ENCODE measurements around the gene NMT2.

The NMT2 gene

DNA sequence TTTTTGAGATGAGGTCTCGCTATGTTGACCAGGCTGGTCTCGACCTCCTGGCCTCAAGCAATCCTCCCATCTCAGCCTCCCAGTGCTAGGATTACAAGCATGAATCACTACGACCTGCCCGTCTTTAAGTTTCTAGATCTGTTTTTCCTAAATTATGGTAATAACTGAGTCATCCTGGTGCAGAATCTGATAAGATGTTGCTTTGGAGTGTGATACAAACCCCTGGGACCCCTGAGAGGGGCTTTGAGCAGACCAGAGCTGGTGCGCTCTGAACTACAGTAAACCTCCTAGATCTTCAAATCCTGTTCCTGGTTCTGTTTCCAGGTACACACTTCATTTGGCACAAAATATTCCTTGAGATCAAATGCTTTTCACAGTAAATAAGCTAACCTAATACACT is 37.2 kb downstream of the NMT2 start:
- no peaks in the 10 kb centered on the region for H3K79me1 ChIP-seq (ENCODE audit: low read length)
- no peaks in the 10 kb centered on the region for H3K79me2 ChIP-seq (ENCODE audit: control insufficient read depth, insufficient read depth, low read length, poor library complexity)
- no peak overlapping the region for H3K27ac ChIP-seq (ENCODE audit: low read depth, low read length)
- DNase-seq: no peak
- H4K12ac ChIP-seq (ENCODE audit: low read depth, low read length): no peak overlapping the region
- H4K8ac ChIP-seq (ENCODE audit: low read depth, low read length): no peak overlapping the region
- H3K4ac ChIP-seq (ENCODE audit: low read depth, low read length): no peak overlapping the region
- no peak overlapping the region for H3K18ac ChIP-seq (ENCODE audit: low read length)
- no peak overlapping the region for H2BK5ac ChIP-seq (ENCODE audit: low read depth, low read length, poor library complexity)
- no peaks in the 10 kb centered on the region for H3K4me1 ChIP-seq (ENCODE audit: control insufficient read depth in 1 of 2, insufficient read depth in 2 of 2, low read length in 2 of 2)
- no peak overlapping the region for H2BK12ac ChIP-seq (ENCODE audit: low read length)
- no peaks in the 10 kb centered on the region for H3K9me3 ChIP-seq (ENCODE audit: insufficient read depth, low read depth, low read length)
- H3K36me3 ChIP-seq (ENCODE audit: control insufficient read depth in 1 of 2, insufficient read depth in 2 of 2, low read length in 2 of 2): peaks cover 4 to 6% of the 10 kb centered on the region in 2 experiments
- H4K91ac ChIP-seq (ENCODE audit: low read depth, low read length): no peak overlapping the region
- H2AK5ac ChIP-seq (ENCODE audit: low read length): no peak overlapping the region
- H3K4me3 ChIP-seq (ENCODE audit: low read depth, low read length): no peak overlapping the region
- no CpG with 5 or more reads among the region's 5 CpGs for WGBS (ENCODE audit: extremely low coverage, insufficient coverage, insufficient read length)
- H3K14ac ChIP-seq (ENCODE audit: low read length): no peak overlapping the region
- no peak overlapping the region for H2BK120ac ChIP-seq (ENCODE audit: insufficient read depth, low read length, poor library complexity)
- no peak overlapping the region for H2AFZ ChIP-seq (ENCODE audit: insufficient read depth, low read length, poor library complexity)
- no peak overlapping the region for H3K9ac ChIP-seq (ENCODE audit: low read length)
- H3K27me3 ChIP-seq (ENCODE audit: insufficient read depth, low read length): no peaks in the 10 kb centered on the region
- no peak overlapping the region for H3K4me2 ChIP-seq (ENCODE audit: low read length)
- no peak overlapping the region for H3K23ac ChIP-seq (ENCODE audit: low read length)

DNA sequence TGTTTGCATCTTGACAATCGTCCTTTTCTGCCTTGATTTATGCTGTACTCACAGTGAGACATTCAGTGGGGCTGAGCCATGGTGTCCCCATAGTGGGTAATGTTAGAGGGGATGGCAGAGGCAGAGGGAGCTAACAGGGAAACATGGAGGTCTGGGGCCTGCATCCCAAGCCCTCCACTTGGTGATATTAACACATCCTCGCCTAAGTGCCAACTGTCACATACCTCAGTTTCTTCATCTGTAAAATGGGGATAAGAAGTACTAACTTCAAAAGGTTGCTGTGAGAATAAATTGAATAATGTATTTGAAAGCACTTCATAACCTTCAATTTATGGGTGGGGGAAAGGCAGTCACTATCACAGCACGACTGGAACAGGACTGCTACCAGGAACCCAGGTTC is 43.6 kb downstream of the NMT2 start:
- Histone ChIP-seq H3K79me1 (ENCODE audit: low read length) (no peaks in the 10 kb centered on the region), H2AFZ (ENCODE audit: insufficient read depth, low read length, poor library complexity) (no peak overlapping the region), H3K14ac (ENCODE audit: low read length) (no peak overlapping the region), H2BK120ac (ENCODE audit: insufficient read depth, low read length, poor library complexity) (no peak overlapping the region), H3K4me3 (ENCODE audit: low read depth, low read length) (no peak overlapping the region), H3K4me1 (ENCODE audit: control insufficient read depth in 1 of 2, insufficient read depth in 2 of 2, low read length in 2 of 2) (no peaks in the 10 kb centered on the region), H2AK5ac (ENCODE audit: low read length) (no peak overlapping the region), H3K18ac (ENCODE audit: low read length) (no peak overlapping the region), H3K4ac (ENCODE audit: low read depth, low read length) (no peak overlapping the region), H4K12ac (ENCODE audit: low read depth, low read length) (no peak overlapping the region), H3K36me3 (ENCODE audit: control insufficient read depth in 1 of 2, insufficient read depth in 2 of 2, low read length in 2 of 2) (peaks cover 0 to 3% of the 10 kb centered on the region in 2 experiments), H3K27ac (ENCODE audit: low read depth, low read length) (no peak overlapping the region), H2BK12ac (ENCODE audit: low read length) (no peak overlapping the region), H3K27me3 (ENCODE audit: insufficient read depth, low read length) (no peaks in the 10 kb centered on the region), H3K79me2 (ENCODE audit: control insufficient read depth, insufficient read depth, low read length, poor library complexity) (no peaks in the 10 kb centered on the region), H3K23ac (ENCODE audit: low read length) (no peak overlapping the region), H2BK5ac (ENCODE audit: low read depth, low read length, poor library complexity) (no peak overlapping the region), H3K9me3 (ENCODE audit: insufficient read depth, low read depth, low read length) (no peaks in the 10 kb centered on the region), H3K9ac (ENCODE audit: low read length) (no peak overlapping the region), H4K91ac (ENCODE audit: low read depth, low read length) (no peak overlapping the region), H3K4me2 (ENCODE audit: low read length) (no peak overlapping the region), H4K8ac (ENCODE audit: low read depth, low read length) (no peak overlapping the region)
- no CpG with 5 or more reads among the region's 3 CpGs for WGBS (ENCODE audit: extremely low coverage, insufficient coverage, insufficient read length)
- no peak for DNase-seq

- WGBS (ENCODE audit: extremely low coverage, insufficient coverage, insufficient read length): no CpG with 5 or more reads among the region's 9 CpGs
- H4K8ac ChIP-seq (ENCODE audit: low read depth, low read length): no peak overlapping the region
- H4K91ac ChIP-seq (ENCODE audit: low read depth, low read length): no peak overlapping the region
Observed at GRCh38 chr10:15124190-15124589, 44.3 kb downstream of the NMT2 start.

DNA sequence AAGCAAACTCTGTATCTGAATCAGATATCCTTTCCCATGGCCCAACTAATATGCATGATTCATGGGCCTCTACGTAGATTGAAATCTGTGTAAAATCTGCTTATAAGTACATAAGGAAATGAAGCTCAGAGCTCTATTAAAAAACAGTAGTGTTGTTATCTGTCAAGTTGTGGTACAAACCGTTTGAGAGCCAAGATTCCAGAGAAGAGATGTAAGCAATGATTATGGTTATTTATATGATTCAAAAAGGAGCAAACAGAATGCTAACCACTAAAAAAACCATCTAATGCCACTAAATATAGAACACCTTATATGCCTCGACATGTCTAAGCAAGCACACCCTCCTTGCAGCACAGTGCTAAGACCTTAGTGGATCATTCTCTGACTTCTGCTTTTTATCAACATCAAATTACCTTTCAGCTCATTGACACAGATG is 44.7 kb downstream of the NMT2 start:
- H4K12ac ChIP-seq (ENCODE audit: low read depth, low read length): no peak overlapping the region
- no peak overlapping the region for H3K27ac ChIP-seq (ENCODE audit: low read depth, low read length)
- H3K36me3 ChIP-seq (ENCODE audit: control insufficient read depth in 1 of 2, insufficient read depth in 2 of 2, low read length in 2 of 2): peaks cover 2 to 3% of the 10 kb centered on the region in 2 experiments
- H3K27me3 ChIP-seq (ENCODE audit: insufficient read depth, low read length): no peaks in the 10 kb centered on the region
- H3K14ac ChIP-seq (ENCODE audit: low read length): no peak overlapping the region
- H3K4me2 ChIP-seq (ENCODE audit: low read length): no peak overlapping the region
- no peaks in the 10 kb centered on the region for H3K79me2 ChIP-seq (ENCODE audit: control insufficient read depth, insufficient read depth, low read length, poor library complexity)
- no peak overlapping the region for H4K91ac ChIP-seq (ENCODE audit: low read depth, low read length)
- H3K4me1 ChIP-seq (ENCODE audit: control insufficient read depth in 1 of 2, insufficient read depth in 2 of 2, low read length in 2 of 2): no peaks in the 10 kb centered on the region
- H2AK5ac ChIP-seq (ENCODE audit: low read length): no peak overlapping the region
- H4K8ac ChIP-seq (ENCODE audit: low read depth, low read length): no peak overlapping the region
- H3K23ac ChIP-seq (ENCODE audit: low read length): no peak overlapping the region
- H3K4me3 ChIP-seq (ENCODE audit: low read depth, low read length): no peak overlapping the region
- H2BK120ac ChIP-seq (ENCODE audit: insufficient read depth, low read length, poor library complexity): no peak overlapping the region
- no peaks in the 10 kb centered on the region for H3K79me1 ChIP-seq (ENCODE audit: low read length)
- H3K9me3 ChIP-seq (ENCODE audit: insufficient read depth, low read depth, low read length): no peaks in the 10 kb centered on the region
- no peak for DNase-seq
- no peak overlapping the region for H2BK12ac ChIP-seq (ENCODE audit: low read length)
- H2BK5ac ChIP-seq (ENCODE audit: low read depth, low read length, poor library complexity): no peak overlapping the region
- no peak overlapping the region for H3K9ac ChIP-seq (ENCODE audit: low read length)
- H3K18ac ChIP-seq (ENCODE audit: low read length): no peak overlapping the region
- WGBS (ENCODE audit: extremely low coverage, insufficient coverage, insufficient read length): no CpG with 5 or more reads among the region's 3 CpGs
- H2AFZ ChIP-seq (ENCODE audit: insufficient read depth, low read length, poor library complexity): no peak overlapping the region
- no peak overlapping the region for H3K4ac ChIP-seq (ENCODE audit: low read depth, low read length)

More at GRCh38 chr10:15124190-15124589, 44.3 kb downstream of the NMT2 start:
- no peak overlapping the region for H3K18ac ChIP-seq (ENCODE audit: low read length)
- no peak overlapping the region for H3K9ac ChIP-seq (ENCODE audit: low read length)
- peaks cover 0 to 3% of the 10 kb centered on the region in 2 experiments for H3K36me3 ChIP-seq (ENCODE audit: control insufficient read depth in 1 of 2, insufficient read depth in 2 of 2, low read length in 2 of 2)
- H3K27me3 ChIP-seq (ENCODE audit: insufficient read depth, low read length): no peaks in the 10 kb centered on the region
- no peak overlapping the region for H3K4me2 ChIP-seq (ENCODE audit: low read length)
- H3K4ac ChIP-seq (ENCODE audit: low read depth, low read length): no peak overlapping the region
- no peak overlapping the region for H2AFZ ChIP-seq (ENCODE audit: insufficient read depth, low read length, poor library complexity)
- H2AK5ac ChIP-seq (ENCODE audit: low read length): no peak overlapping the region
- H4K12ac ChIP-seq (ENCODE audit: low read depth, low read length): no peak overlapping the region
- H3K9me3 ChIP-seq (ENCODE audit: insufficient read depth, low read depth, low read length): no peaks in the 10 kb centered on the region
- no peaks in the 10 kb centered on the region for H3K79me2 ChIP-seq (ENCODE audit: control insufficient read depth, insufficient read depth, low read length, poor library complexity)
- no peak overlapping the region for H3K4me3 ChIP-seq (ENCODE audit: low read depth, low read length)
- H2BK5ac ChIP-seq (ENCODE audit: low read depth, low read length, poor library complexity): no peak overlapping the region
- no peak overlapping the region for H3K14ac ChIP-seq (ENCODE audit: low read length)
- no peak overlapping the region for H2BK120ac ChIP-seq (ENCODE audit: insufficient read depth, low read length, poor library complexity)
- H3K23ac ChIP-seq (ENCODE audit: low read length): no peak overlapping the region
- no peaks in the 10 kb centered on the region for H3K4me1 ChIP-seq (ENCODE audit: control insufficient read depth in 1 of 2, insufficient read depth in 2 of 2, low read length in 2 of 2)
- H3K27ac ChIP-seq (ENCODE audit: low read depth, low read length): no peak overlapping the region
- DNase-seq: no peak
- H3K79me1 ChIP-seq (ENCODE audit: low read length): no peaks in the 10 kb centered on the region
- no peak overlapping the region for H2BK12ac ChIP-seq (ENCODE audit: low read length)

Measured in trophoblast cell (in vitro differentiated cells and primary cell).